CD14-positive monocyte (primary cell): Measurements from ENCODE around the gene ANXA11. TPM values are rescaled to one million over a fixed set of nuclear protein-coding genes. Genes with fewer than 3 reads are reported as not detected.

Experiments
- DNase-seq, 3 donors: peaks; one replicate each; pipeline ENCODE4 v3.0.0-alpha.2; 2011 to 2022
- H2AFZ ChIP-seq: 2 replicates; pipeline ENCODE4 v1.6.0; 2012; ENCODE audit warnings: mild to moderate bottlenecking, low read depth, low read length, inconsistent platforms; ENCODE audit not compliant: insufficient read depth, poor library complexity, severe bottlenecking
- H3K27ac ChIP-seq, 2 donors: 1 replicate in 1 of 2; 2 replicates in 1 of 2; pipeline ENCODE4 v1.5.1; 2012 to 2013; ENCODE audit warnings: low read length in 2 of 2, control low read depth in 1 of 2, inconsistent platforms in 1 of 2, low read depth in 1 of 2, mild to moderate bottlenecking in 1 of 2
- H3K27me3 ChIP-seq, 2 donors: one replicate each; pipeline versions ENCODE4 v1.6.0 to v1.6.1; 2011 to 2013; ENCODE audit warnings: low read length in 2 of 2; ENCODE audit not compliant: control insufficient read depth in 2 of 2, insufficient read depth in 2 of 2
- H3K36me3 ChIP-seq, 2 donors: replicated peaks in 1 of 2; 1 replicate in 1 of 2; 2 replicates in 1 of 2; pipeline versions ENCODE4 v1.5.1 to v1.6.1; 2012 to 2013; ENCODE audit warnings: low read length in 2 of 2, control low read depth in 1 of 2, inconsistent platforms in 1 of 2, mild to moderate bottlenecking in 1 of 2; ENCODE audit not compliant: insufficient read depth in 2 of 2, control insufficient read depth in 1 of 2
- H3K4me1 ChIP-seq, 2 donors: 1 replicate in 1 of 2; 2 replicates in 1 of 2; pipeline versions ENCODE4 v1.5.1 to v1.6.1; 2012 to 2013; ENCODE audit warnings: low read length in 2 of 2, control low read depth in 1 of 2, inconsistent platforms in 1 of 2, mild to moderate bottlenecking in 1 of 2, moderate library complexity in 1 of 2; ENCODE audit not compliant: insufficient read depth in 2 of 2, control insufficient read depth in 1 of 2
- H3K4me2 ChIP-seq: replicated peaks from 2 replicates; pipeline ENCODE3; 2012; ENCODE audit warnings: low read length, moderate library complexity, mild to moderate bottlenecking; ENCODE audit not compliant: poor library complexity, severe bottlenecking; ENCODE audit errors: extremely low read depth
- H3K4me3 ChIP-seq, 3 experiments: fragments of 200-600 bp in 1 of 3; sonication (generic) in 1 of 3; replicated peaks in 1 of 3; 1 replicate in 2 of 3; 2 replicates in 1 of 3; pipeline ENCODE4 v1.5.1; 2011 to 2013; ENCODE audit warnings: low read length in 3 of 3, mild to moderate bottlenecking in 3 of 3, control low read depth in 2 of 3, low read depth in 2 of 3, inconsistent platforms in 1 of 3, moderate library complexity in 1 of 3
- H3K79me2 ChIP-seq: 2 replicates; pipeline ENCODE4 v1.6.0; 2012; ENCODE audit warnings: mild to moderate bottlenecking, control low read depth, inconsistent platforms, low read length, moderate library complexity; ENCODE audit not compliant: insufficient read depth
- H3K9ac ChIP-seq: 2 replicates; pipeline ENCODE4 v1.6.0; 2017; ENCODE audit warnings: low read length, mild to moderate bottlenecking; ENCODE audit not compliant: insufficient read depth, poor library complexity, severe bottlenecking
- H3K9me3 ChIP-seq, 2 donors: replicated peaks in 1 of 2; 1 replicate in 1 of 2; 2 replicates in 1 of 2; pipeline versions ENCODE4 v1.5.1 to v1.6.1; 2012 to 2013; ENCODE audit warnings: low read length in 2 of 2, control low read depth in 1 of 2; ENCODE audit not compliant: control insufficient read depth in 1 of 2, insufficient read depth in 1 of 2
- H4K20me1 ChIP-seq: 2 replicates; pipeline ENCODE4 v1.6.0; 2012; ENCODE audit warnings: mild to moderate bottlenecking, low read length, control low read depth, moderate library complexity; ENCODE audit not compliant: insufficient read depth
- H3K27ac Mint-ChIP-seq, 7 donors: one replicate each; pipeline ENCODE4 v1.8.0; 2020; ENCODE audit warnings: mild to moderate bottlenecking in 7 of 7, mixed read lengths in 7 of 7, moderate library complexity in 6 of 7, inconsistent platforms in 2 of 7
- H3K27me3 Mint-ChIP-seq, 3 donors: one replicate each; pipeline ENCODE4 v1.8.0; 2021 to 2022; ENCODE audit warnings: low read depth in 3 of 3, mild to moderate bottlenecking in 3 of 3, mixed read lengths in 3 of 3, moderate library complexity in 3 of 3, inconsistent platforms in 1 of 3
- H3K36me3 Mint-ChIP-seq, 2 donors: one replicate each; pipeline ENCODE4 v1.8.0; 2020; ENCODE audit warnings: mixed read lengths in 2 of 2, inconsistent platforms in 1 of 2, mild to moderate bottlenecking in 1 of 2
- H3K4me1 Mint-ChIP-seq: one replicate; pipeline ENCODE4 v1.8.0; 2020; ENCODE audit warnings: mild to moderate bottlenecking, mixed read lengths
- H3K4me3 Mint-ChIP-seq, 2 donors: one replicate each; pipeline ENCODE4 v1.8.0; 2020; ENCODE audit warnings: mild to moderate bottlenecking in 2 of 2, mixed read lengths in 2 of 2, moderate library complexity in 1 of 2
- H3K9me3 Mint-ChIP-seq, 7 donors: one replicate each; pipeline ENCODE4 v1.8.0; 2020 to 2022; ENCODE audit warnings: mixed read lengths in 7 of 7, mild to moderate bottlenecking in 6 of 7, moderate library complexity in 6 of 7, inconsistent platforms in 2 of 7
- CTCF ChIP-seq: fragments of 200-600 bp; IDR thresholded peaks from one replicate; pipeline ENCODE4 v1.8.0; 2022; ENCODE audit warnings: antibody characterized with exemption, mild to moderate bottlenecking
- WGBS: methylation state at CpG from one replicate; pipeline ENCODE4 v1.1.5; 2013; ENCODE audit warnings: missing lambda C conversion rate; ENCODE audit not compliant: insufficient coverage; 5-methylcytosine and 5-hydroxymethylcytosine counted together
- intact Hi-C, 2 donors: fragments of 100-400 bp; cut with micrococcal nuclease; formaldehyde crosslinking; loops; one replicate each; pipeline versions ENCODE4 v1.15.0 to v1.15.1; 2023
- polyA plus RNA-seq, 3 donors: library from polyadenylated mRNA; depleted of rRNA in 1 of 3; unstranded in 2 of 3; stranded (reverse) in 1 of 3; fragments of 300-500 nt in 2 of 3; fragments of >200 nt in 1 of 3; fragmentation: Illumina TruSeq in 2 of 3; gene quantifications; 1 replicate in 2 of 3; 2 replicates in 1 of 3; pipeline ENCODE4 v1.2.3, GENCODE V29; 2012 to 2021

Gene ANXA11
- polyA plus RNA-seq, 3 donors, result 95.6 to 174 (median 134) TPM

GRCh38 chr10:80182986-80183385 is 22.4 kb downstream of the ANXA11 start:
- Histone ChIP-seq H3K36me3 (peaks cover 14 to 28% of the 10 kb centered on the region in 2 donors), H3K9me3 (no peaks in the 10 kb centered on the region), H3K9ac (no peak overlapping the region), H3K27me3 (no peaks in the 10 kb centered on the region), H3K79me2 (peaks cover 100% of the 10 kb centered on the region), H3K4me2 (no peak overlapping the region), H3K4me1 (peaks cover 23 to 32% of the 10 kb centered on the region in 2 donors), H2AFZ (no peak overlapping the region), H4K20me1 (peaks cover 100% of the 10 kb centered on the region), H3K27ac (peak overlapping the region in 1 of 2 donors; percentile 36), H3K4me3 (no peak overlapping the region)
- peaks cover 0 to 5% (median 0%) of the 10 kb centered on the region in 3 donors for H3K27me3 Mint-ChIP-seq
- TF ChIP-seq CTCF, result no peak
- intact Hi-C loops, result no loop called here
- H3K4me1 Mint-ChIP-seq, result peaks cover 51% of the 10 kb centered on the region
- peak overlapping the region in 4 of 7 donors; percentile 19 to 73 (median 30) for H3K27ac Mint-ChIP-seq
- peaks cover 28 to 47% of the 10 kb centered on the region in 2 donors for H3K36me3 Mint-ChIP-seq
- DNase-seq, result no peak
- no peak overlapping the region for H3K4me3 Mint-ChIP-seq
- 97% methylated on average over 6 of the region's 6 CpGs for WGBS
- peaks cover 0 to 1% (median 0%) of the 10 kb centered on the region in 7 donors for H3K9me3 Mint-ChIP-seq

- H3K4me1 Mint-ChIP-seq, result peaks cover 25% of the 10 kb centered on the region
- 90% methylated on average over 12 of the region's 12 CpGs for WGBS
- no peak overlapping the region for H3K4me2 ChIP-seq
- H4K20me1 ChIP-seq, result peaks cover 97% of the 10 kb centered on the region
- H3K4me3 Mint-ChIP-seq, result no peak overlapping the region
- H3K36me3 ChIP-seq, result peaks cover 20 to 37% of the 10 kb centered on the region in 2 donors
- peaks cover 23 to 49% of the 10 kb centered on the region in 2 donors for H3K36me3 Mint-ChIP-seq
- H2AFZ ChIP-seq, result no peak overlapping the region
- H3K4me3 ChIP-seq, result no peak overlapping the region
- no peaks in the 10 kb centered on the region for H3K27me3 ChIP-seq
- no peaks in the 10 kb centered on the region for H3K4me1 ChIP-seq
- peaks cover 0 to 1% (median 0%) of the 10 kb centered on the region in 3 donors for H3K27me3 Mint-ChIP-seq
- H3K79me2 ChIP-seq, result peaks cover 98% of the 10 kb centered on the region
- H3K9me3 Mint-ChIP-seq, result no peaks in the 10 kb centered on the region
- H3K27ac Mint-ChIP-seq, result peak overlapping the region in 5 of 7 donors; percentile 36 to 81 (median 53)
- no peak overlapping the region for H3K9ac ChIP-seq
- intact Hi-C loops, result no loop called here
- no peak for DNase-seq
- peak overlapping the region in 1 of 2 donors; percentile 62 for H3K27ac ChIP-seq
- no peaks in the 10 kb centered on the region for H3K9me3 ChIP-seq
- TF ChIP-seq CTCF, result no peak
Observed at GRCh38 chr10:80177781-80178636, 27.3 kb downstream of the ANXA11 start.
